NCI-H2227 treated with DMSO at 0.1 percent for 48 hours (cell line): ENCODE data around the gene CMSS1.

Source experiments
- DNase-seq: peaks from one replicate; lab custom pipeline; 2025; lab: John Stamatoyannopoulos, UW

CMSS1 gene

GRCh38 chr3:100149713-100150415 is 332.2 kb downstream of the CMSS1 start:
- no peak for DNase-seq

- DNase-seq, result no peak
Observed at GRCh38 chr3:100150473-100150872, 332.8 kb downstream of the CMSS1 start.

- DNase-seq, result no peak
Observed at GRCh38 chr3:100151024-100151707, 333.5 kb downstream of the CMSS1 start.

- no peak for DNase-seq
Observed at GRCh38 chr3:100154171-100154570, 336.5 kb downstream of the CMSS1 start.

GRCh38 chr3:100155128-100155527 is 337.5 kb downstream of the CMSS1 start:
- DNase-seq, result no peak

- no peak for DNase-seq
Observed at GRCh38 chr3:100155590-100155989, 337.9 kb downstream of the CMSS1 start.

- no peak for DNase-seq
Observed at GRCh38 chr3:100157685-100158084, 340.0 kb downstream of the CMSS1 start.

- no peak for DNase-seq
Observed at GRCh38 chr3:100158918-100159330, 341.3 kb downstream of the CMSS1 start.

- no peak for DNase-seq
Observed at GRCh38 chr3:100159331-100160153, 341.9 kb downstream of the CMSS1 start.

GRCh38 chr3:100160521-100160920 is 342.9 kb downstream of the CMSS1 start:
- no peak for DNase-seq

- DNase-seq, result no peak
Observed at GRCh38 chr3:100163787-100164186, 346.1 kb downstream of the CMSS1 start.

- DNase-seq, result no peak
Observed at GRCh38 chr3:100164743-100165142, 347.1 kb downstream of the CMSS1 start.

- no peak for DNase-seq
Observed at GRCh38 chr3:100165926-100166550, 348.4 kb downstream of the CMSS1 start.

- peak; percentile 9 for DNase-seq
Observed at GRCh38 chr3:100169201-100169920, 351.7 kb downstream of the CMSS1 start.

- no peak for DNase-seq
Observed at GRCh38 chr3:100170486-100170885, 352.8 kb downstream of the CMSS1 start.

GRCh38 chr3:100171211-100171914 is 353.7 kb downstream of the CMSS1 start:
- DNase-seq, result no peak

GRCh38 chr3:100173961-100174360 is 356.3 kb downstream of the CMSS1 start:
- no peak for DNase-seq

- DNase-seq, result no peak
Observed at GRCh38 chr3:100175637-100176280, 358.1 kb downstream of the CMSS1 start.

GRCh38 chr3:100179692-100180349 is 362.2 kb downstream of the CMSS1 start:
- DNase-seq, result no peak

GRCh38 chr3:100183608-100184125 is 366.0 kb downstream of the CMSS1 start:
- no peak for DNase-seq
